Endodermal cell (in vitro differentiated cells): Measurements from ENCODE around the gene HEY2. TPM values are rescaled to one million over a fixed set of nuclear protein-coding genes. Genes with fewer than 3 reads are reported as not detected.

Source experiments
- DNase-seq: peaks from one replicate; pipeline ENCODE4 v3.0.0-alpha.2; 2017
- H3K27ac ChIP-seq: 2 replicates; pipeline ENCODE4 v1.5.1; 2013; ENCODE audit warnings: mild to moderate bottlenecking, low read depth, low read length, moderate library complexity
- H3K27me3 ChIP-seq: 2 replicates; pipeline ENCODE4 v1.6.1; 2013; ENCODE audit warnings: mild to moderate bottlenecking, low read length, moderate library complexity; ENCODE audit not compliant: insufficient read depth, control insufficient read depth, poor library complexity, severe bottlenecking
- H3K36me3 ChIP-seq: 2 replicates; pipeline ENCODE4 v1.7.0; 2013; ENCODE audit warnings: mild to moderate bottlenecking, low read length, moderate library complexity; ENCODE audit not compliant: control insufficient read depth, insufficient read depth
- H3K4me1 ChIP-seq: one replicate; pipeline ENCODE4 v1.7.0; 2013; ENCODE audit warnings: low read length; ENCODE audit not compliant: control insufficient read depth, insufficient read depth
- H3K4me3 ChIP-seq: 2 replicates; pipeline ENCODE4 v1.5.1; 2013; ENCODE audit warnings: mild to moderate bottlenecking, low read length, moderate library complexity
- H3K9ac ChIP-seq: 2 replicates; pipeline ENCODE4 v1.6.1; 2013; ENCODE audit warnings: mild to moderate bottlenecking, low read length, moderate library complexity; ENCODE audit not compliant: poor library complexity, severe bottlenecking; ENCODE audit errors: extremely low read depth
- H3K9me3 ChIP-seq: 2 replicates; pipeline ENCODE4 v1.6.1; 2013; ENCODE audit warnings: mild to moderate bottlenecking, low read length, moderate library complexity; ENCODE audit not compliant: control insufficient read depth
- H3K27ac Mint-ChIP-seq: 2 replicates; pipeline ENCODE4 v1.8.0; 2020; ENCODE audit warnings: mixed read lengths
- H3K27me3 Mint-ChIP-seq: 2 replicates; pipeline ENCODE4 v1.8.0; 2021; ENCODE audit warnings: mild to moderate bottlenecking, mixed read lengths; ENCODE audit not compliant: insufficient read depth
- H3K36me3 Mint-ChIP-seq: 2 replicates; pipeline ENCODE4 v1.8.0; 2020; ENCODE audit warnings: low read depth, mixed read lengths
- H3K4me1 Mint-ChIP-seq: 2 replicates; pipeline ENCODE4 v1.8.0; 2020; ENCODE audit warnings: mixed read lengths
- H3K4me3 Mint-ChIP-seq: 2 replicates; pipeline ENCODE4 v1.8.0; 2020; ENCODE audit warnings: mild to moderate bottlenecking, moderate library complexity, mixed read lengths
- H3K9me3 Mint-ChIP-seq: 2 replicates; pipeline ENCODE4 v1.8.0; 2020; ENCODE audit warnings: mild to moderate bottlenecking, mixed read lengths
- WGBS, 2 experiments: methylation state at CpG; one replicate each; pipeline versions ENCODE4 v1.1.5 to v1.1.7; 2013; ENCODE audit warnings: missing lambda C conversion rate in 2 of 2, mixed read lengths in 1 of 2; ENCODE audit not compliant: insufficient coverage in 1 of 2, insufficient read length in 1 of 2; 5-methylcytosine and 5-hydroxymethylcytosine counted together
- total RNA-seq, 2 donors: library from RNA; stranded (reverse); fragmentation: NEBNext Ultra II Directional in 1 of 2; extraction: Animal tissue kit (Norgen Biotek cat#: 25700) in 1 of 2; gene quantifications; 2 replicates in 1 of 2; 3 replicates in 1 of 2; pipeline ENCODE4 v1.2.1, GENCODE V29; 2021
- TF ChIP-seq, protein P1 (sequence below): fragments of 200-600 bp; sonication (generic); conservative IDR thresholded peaks from 2 replicates; pipeline ENCODE4 v1.5.0; 2021; ENCODE audit warnings: antibody characterized with exemption, mild to moderate bottlenecking

HEY2 gene
- total RNA-seq, 2 donors from 2014 or later, result 2.3 to 4.3 TPM

DNA sequence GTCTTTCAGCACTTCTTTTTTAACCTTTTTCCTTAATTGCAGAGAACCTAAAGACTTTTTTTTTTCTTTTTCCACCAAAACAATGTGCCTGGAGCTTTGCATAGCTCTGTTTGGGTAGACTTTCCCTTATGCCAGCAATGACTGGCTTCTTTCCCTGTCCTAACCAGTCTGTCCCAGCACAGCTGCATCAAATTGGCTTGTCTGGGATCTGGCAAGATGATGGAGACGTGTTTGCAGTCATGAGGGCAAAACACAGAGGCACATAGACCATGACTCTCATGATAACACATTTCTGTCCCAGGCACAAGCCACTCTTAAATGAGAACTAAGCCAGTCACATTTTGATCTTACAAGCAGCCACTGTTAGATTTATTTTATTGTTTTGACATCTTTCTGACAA, 16.5 kb downstream of the HEY2 start:
- Histone ChIP-seq H3K27ac (no peak overlapping the region), H3K27me3 (no peaks in the 10 kb centered on the region), H3K9me3 (no peaks in the 10 kb centered on the region), H3K4me1 (no peaks in the 10 kb centered on the region), H3K4me3 (no peak overlapping the region), H3K36me3 (no peaks in the 10 kb centered on the region), H3K9ac (no peak overlapping the region)
- no peak for DNase-seq
- peaks cover 2% of the 10 kb centered on the region for H3K36me3 Mint-ChIP-seq
- H3K4me3 Mint-ChIP-seq, result no peak overlapping the region
- no peak overlapping the region for H3K27ac Mint-ChIP-seq
- TF ChIP-seq, protein P1, sequence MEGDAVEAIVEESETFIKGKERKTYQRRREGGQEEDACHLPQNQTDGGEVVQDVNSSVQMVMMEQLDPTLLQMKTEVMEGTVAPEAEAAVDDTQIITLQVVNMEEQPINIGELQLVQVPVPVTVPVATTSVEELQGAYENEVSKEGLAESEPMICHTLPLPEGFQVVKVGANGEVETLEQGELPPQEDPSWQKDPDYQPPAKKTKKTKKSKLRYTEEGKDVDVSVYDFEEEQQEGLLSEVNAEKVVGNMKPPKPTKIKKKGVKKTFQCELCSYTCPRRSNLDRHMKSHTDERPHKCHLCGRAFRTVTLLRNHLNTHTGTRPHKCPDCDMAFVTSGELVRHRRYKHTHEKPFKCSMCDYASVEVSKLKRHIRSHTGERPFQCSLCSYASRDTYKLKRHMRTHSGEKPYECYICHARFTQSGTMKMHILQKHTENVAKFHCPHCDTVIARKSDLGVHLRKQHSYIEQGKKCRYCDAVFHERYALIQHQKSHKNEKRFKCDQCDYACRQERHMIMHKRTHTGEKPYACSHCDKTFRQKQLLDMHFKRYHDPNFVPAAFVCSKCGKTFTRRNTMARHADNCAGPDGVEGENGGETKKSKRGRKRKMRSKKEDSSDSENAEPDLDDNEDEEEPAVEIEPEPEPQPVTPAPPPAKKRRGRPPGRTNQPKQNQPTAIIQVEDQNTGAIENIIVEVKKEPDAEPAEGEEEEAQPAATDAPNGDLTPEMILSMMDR, result no peak
- H3K27me3 Mint-ChIP-seq, result no peaks in the 10 kb centered on the region
- WGBS, 2 experiments, result 83 to 100% methylated on average over 1 of the region's 1 CpG
- H3K9me3 Mint-ChIP-seq, result peaks cover 7% of the 10 kb centered on the region
- H3K4me1 Mint-ChIP-seq, result no peaks in the 10 kb centered on the region

DNA sequence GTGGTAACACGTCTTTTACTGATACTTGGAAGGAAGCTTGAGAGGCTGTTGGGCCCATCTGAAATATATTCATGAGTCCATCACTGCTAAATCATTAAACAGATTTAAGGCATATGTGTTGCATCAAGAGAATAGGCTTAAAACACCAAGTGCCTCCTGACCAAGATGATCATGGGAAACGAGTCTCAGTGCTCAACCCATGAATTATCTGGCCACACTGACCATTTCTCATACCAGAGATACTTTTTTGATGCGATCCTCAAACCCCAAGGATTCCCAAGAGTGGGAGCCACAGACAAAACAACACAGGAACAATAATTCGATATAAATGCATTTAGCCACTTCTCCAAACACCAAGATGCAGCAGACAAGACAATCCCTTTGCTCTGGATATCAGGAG, 17.2 kb downstream of the HEY2 start:
- Mint-ChIP-seq H3K4me3 (no peak overlapping the region), H3K9me3 (peaks cover 9% of the 10 kb centered on the region), H3K27ac (no peak overlapping the region), H3K27me3 (no peaks in the 10 kb centered on the region), H3K4me1 (no peaks in the 10 kb centered on the region), H3K36me3 (peaks cover 2% of the 10 kb centered on the region)
- H3K36me3 ChIP-seq, result no peaks in the 10 kb centered on the region
- no peaks in the 10 kb centered on the region for H3K4me1 ChIP-seq
- no peak for DNase-seq
- H3K9ac ChIP-seq, result no peak overlapping the region
- no peaks in the 10 kb centered on the region for H3K27me3 ChIP-seq
- H3K27ac ChIP-seq, result no peak overlapping the region
- TF ChIP-seq, protein P1, result no peak
- H3K4me3 ChIP-seq, result no peak overlapping the region
- WGBS, 2 experiments, result 83 to 100% methylated on average over 2 to 4 of the region's 4 CpGs
- H3K9me3 ChIP-seq, result no peaks in the 10 kb centered on the region

DNA sequence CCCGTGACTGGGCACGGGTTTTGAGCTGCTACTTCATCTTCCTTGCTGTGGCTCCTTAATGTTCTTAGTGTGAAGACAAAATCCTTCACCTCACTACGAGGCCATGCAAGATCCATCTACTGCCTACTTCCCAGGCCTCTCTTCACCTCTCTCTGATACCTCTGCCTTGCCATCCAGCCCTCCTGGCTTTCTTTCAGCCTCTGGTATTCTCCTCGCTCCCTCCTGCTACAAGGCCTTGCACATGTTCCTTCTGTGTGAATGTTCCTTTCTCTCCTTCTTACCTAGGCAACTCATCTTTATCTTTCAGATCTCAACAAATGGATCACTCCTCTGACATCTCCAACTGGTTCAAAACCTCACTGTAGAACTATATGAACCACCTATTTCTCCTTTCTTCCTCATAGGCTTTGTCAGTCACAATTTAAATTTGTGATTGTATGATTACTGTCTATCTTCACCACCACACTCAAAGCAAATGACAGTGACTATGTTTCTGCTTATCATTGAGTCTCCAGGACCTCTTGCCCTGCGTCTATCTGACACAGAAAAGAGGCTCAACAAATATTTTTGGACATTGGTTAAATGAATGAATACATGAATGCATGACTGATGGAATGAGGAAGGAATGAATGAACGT, 19.8 kb downstream of the HEY2 start:
- Mint-ChIP-seq H3K4me3 (no peak overlapping the region), H3K36me3 (peaks cover 2% of the 10 kb centered on the region), H3K27ac (no peak overlapping the region), H3K4me1 (no peaks in the 10 kb centered on the region), H3K27me3 (no peaks in the 10 kb centered on the region), H3K9me3 (peaks cover 9% of the 10 kb centered on the region)
- Histone ChIP-seq H3K9ac (no peak overlapping the region), H3K36me3 (no peaks in the 10 kb centered on the region), H3K27ac (no peak overlapping the region), H3K4me1 (no peaks in the 10 kb centered on the region), H3K27me3 (no peaks in the 10 kb centered on the region), H3K4me3 (no peak overlapping the region), H3K9me3 (no peaks in the 10 kb centered on the region)
- TF ChIP-seq, protein P1, result no peak
- no peak for DNase-seq
- whole genome bisulfite sequencing, 2 experiments, result 60 to 78% methylated on average over 3 to 6 of the region's 6 CpGs
